Anterior cingulate cortex (tissue), 58 donors: ENCODE data around the gene AMT.

Experiments used
- DNase-seq, 58 donors: peaks; one replicate each; lab custom pipeline; 2025; lab: John Stamatoyannopoulos, UW

AMT gene

GRCh38 chr3:49422379-49423248, at the start of gene AMT:
Gene AMT, minus strand, starts transcription at chr3:49422473. Its CDS starts 23 bp downstream, at chr3:49422450.
- DNase-seq: peak in 28 of 58 donors; percentile 4 to 51 (median 14)

DNA sequence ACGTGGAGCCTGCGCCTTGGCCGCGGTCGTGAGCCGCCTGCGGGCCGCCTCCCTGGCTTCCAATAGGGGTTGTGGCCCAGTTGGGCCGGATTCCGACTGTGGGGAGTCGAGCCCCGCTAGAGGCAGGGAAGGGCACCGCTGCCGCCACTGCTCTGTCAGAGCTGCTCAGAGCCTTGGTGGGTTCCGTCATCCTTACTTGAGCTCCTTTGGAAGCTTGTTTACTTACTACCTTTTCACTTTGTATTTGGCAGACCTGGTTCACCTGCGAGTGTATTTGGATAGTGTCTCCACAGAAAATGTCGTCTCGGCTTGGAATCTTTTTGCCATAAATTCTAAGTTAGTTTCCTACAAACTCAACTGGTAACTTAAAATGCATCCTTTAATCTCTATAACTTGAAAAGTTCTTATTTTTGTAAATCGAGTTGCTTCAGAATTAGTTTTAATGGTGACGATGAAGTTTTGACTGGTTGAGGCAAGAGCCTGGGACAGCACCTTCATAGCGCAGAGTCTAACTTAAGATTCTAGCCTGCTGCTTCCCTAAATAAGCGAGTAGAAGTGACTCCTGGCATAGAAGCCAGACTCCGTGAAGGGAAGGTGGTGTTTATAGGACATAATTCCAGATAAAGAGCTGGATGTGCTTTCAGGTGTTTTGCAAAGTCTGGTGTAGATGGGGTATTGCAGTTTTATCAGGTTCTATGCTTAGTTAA, 48.6 kb upstream of the AMT start:
- peak in 3 of 58 donors; percentile 42 to 70 (median 54) for DNase-seq

DNA sequence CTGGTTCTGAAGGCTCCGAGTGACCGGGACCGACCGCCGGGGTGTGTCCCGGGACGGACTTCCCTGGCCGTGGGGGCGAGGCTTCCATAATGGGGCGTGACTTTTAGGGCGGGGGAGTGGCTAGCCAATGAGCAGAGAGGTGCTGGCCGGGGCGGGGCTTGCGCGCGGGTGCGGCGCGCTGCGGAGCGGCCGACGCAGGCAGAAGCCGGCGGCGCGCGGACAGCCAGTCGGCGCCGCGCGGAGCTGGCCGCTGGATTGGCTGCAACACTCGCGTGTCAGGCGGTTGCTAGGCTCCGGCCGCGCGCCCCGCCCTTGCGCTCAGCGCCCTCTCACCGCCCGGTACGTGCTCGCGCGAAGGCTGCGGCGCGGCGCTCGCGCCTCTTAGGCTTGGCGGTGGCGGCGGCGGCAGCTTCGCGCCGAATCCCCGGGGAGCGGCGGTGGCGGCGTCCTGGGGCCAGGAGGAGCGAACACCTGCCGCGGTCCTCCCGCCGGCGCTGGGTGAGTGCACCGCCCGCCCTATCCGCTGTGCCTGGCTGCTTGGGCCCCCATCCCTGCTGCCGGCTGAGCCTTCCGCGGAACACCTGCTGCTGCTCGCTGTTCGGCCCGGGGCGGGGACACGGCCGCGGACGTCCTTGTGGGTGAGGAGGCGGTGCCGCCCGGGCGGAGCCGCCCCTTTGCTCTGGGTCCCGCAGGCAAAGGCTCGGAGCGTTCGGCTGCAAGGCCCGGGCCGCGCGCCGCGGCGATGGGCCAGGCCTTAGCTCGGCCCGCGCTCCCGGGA, 47.9 kb upstream of the AMT start, which contains the start of gene DAG1:
Gene DAG1, plus strand, starts transcription at position 332 of the 778 bp plus-strand sequence. CDS start 40,268 bp downstream, outside the sequence.
- peak; percentile 64 to 98 (median 95) for DNase-seq

- DNase-seq: peak in 42 of 58 donors; percentile 13 to 83 (median 54)
Measured at GRCh38 chr3:49469037-49469935, 47.0 kb upstream of the AMT start.

GRCh38 chr3:49466085-49466484, 43.8 kb upstream of the AMT start:
- no peak for DNase-seq

GRCh38 chr3:49465270-49466034, 43.2 kb upstream of the AMT start:
- DNase-seq: peak in 17 of 58 donors; percentile 1 to 47 (median 22)

- DNase-seq: no peak
Measured at GRCh38 chr3:49462222-49462621, 39.9 kb upstream of the AMT start.

DNA sequence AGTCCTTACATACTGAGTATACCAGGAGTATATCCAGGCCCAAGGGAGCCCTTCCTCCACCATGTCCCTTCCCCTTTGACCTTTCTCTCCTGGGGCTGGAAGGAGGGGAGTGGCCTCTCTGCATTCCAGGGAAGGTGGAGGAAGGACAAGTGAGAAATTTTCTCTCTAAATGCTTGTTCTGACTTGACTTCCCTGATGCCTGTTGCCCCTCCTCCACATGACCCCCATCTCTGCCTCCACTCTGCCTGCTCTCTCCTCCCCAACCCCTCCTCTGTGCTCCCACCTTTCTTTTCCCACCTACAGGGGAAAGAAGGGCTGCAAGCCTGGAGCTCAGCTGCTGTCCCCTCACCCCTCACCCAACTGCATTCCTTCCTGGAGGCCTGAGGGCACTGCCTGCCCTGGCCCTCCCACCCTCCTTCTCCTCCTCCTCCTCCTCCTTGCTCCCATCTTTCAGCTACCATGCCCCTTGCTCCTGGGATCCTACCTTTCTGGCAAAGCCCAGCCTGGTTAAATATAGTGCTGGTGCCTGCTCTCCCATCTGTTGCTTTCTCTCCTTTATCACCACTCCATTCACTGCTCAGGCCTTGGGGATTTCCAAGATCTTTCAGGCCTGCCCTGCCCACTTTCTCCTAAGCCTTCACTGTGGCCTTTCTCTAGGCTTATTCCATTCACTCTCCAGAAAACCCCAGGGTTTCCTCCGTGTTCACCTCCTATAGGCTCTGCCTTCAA, 39.3 kb upstream of the AMT start:
- DNase-seq: no peak

GRCh38 chr3:49460956-49461355, 38.7 kb upstream of the AMT start:
- DNase-seq: no peak

DNA sequence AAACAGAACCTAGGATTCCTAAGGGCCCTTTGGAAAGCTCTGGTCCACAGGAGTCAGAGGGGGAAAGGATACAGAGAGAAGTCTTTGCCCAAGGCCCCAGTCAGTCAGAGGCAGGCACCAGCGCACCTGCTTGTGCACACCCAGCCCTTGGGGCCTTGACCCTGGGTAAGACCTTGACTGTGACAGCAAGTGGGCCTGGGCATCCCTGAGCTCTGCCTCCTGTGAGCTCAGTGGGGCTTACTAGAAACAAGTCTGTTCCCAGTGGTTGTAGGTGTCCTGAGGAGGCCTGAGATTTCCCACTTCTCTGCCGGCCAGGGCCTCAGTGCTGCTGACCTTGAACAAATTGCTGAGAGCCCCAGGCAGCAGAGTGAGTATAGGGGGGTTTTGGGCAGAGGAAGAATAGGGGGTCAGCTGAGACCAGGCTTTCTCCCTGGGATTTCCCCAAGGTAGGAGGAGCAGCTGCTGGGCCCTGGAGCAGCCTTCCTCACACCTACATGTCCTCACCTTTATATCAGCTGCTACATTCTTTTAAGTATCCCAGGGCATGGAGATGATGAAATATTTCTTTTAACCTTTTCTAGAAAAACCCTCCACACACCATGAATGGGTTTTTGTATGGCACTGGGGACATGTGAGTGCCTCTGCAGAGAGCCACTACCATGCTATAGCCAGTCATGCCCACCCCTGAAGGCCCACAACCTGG, 38.1 kb upstream of the AMT start:
- DNase-seq: no peak

- DNase-seq: no peak
Measured at GRCh38 chr3:49456466-49456865, 34.2 kb upstream of the AMT start.

DNA sequence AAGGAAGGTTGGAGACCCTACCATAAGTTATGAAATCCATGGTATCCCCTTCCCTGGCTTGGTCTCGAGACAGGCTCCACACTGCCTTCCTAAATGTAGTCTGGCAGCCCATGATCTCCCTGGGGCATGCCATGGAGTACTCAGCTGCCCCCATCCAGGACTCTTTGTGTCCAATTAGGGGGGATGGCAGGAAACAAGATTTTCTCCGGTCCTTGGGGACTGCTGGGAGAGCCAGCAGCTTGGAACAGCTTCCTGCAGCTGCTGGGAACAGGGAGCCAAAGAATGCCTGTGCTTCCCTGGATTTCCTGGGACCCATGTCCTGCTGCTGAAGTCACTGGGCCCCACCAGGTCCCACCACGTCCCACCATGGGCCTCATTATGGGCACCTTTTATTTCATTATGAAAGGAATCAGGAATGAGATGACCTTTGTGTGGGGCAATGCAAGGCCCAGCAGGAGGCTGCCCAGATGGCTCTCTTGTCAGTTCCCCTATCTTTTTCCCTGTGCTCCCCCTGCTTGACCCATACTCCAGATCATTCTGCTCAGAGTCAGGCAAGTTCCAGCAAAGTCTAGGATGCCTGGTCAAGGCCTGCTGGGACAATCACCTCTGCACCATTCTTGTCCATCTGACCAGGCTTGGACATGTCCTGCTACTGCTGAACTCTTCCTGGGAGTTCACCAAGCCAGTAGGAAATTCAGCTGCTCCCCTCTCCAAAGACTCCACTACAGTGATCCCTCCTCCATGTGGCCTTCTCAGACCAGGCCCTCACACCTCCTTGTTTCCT, 32.8 kb upstream of the AMT start:
- no peak for DNase-seq

GRCh38 chr3:49454458-49454857, 32.2 kb upstream of the AMT start:
- DNase-seq: no peak

DNA sequence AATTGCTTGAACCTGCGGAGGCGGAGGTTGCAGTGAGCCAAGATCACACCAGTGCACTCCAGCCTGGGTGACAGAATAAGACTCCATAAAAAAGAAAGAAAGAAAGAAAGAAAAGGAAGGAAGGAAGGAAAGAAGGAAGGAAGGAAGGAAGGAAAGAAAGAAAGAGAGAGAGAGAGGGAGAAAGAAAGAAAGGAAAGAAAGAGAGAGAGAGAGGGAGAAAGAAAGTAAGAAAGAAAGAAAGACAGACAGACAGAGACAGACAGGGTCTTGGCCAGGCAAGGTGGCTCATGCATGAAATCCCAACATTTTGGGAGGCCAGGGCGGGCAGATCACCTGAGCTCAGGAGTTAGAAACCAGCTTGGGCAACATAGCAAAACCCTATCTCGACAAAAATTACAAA, 31.3 kb upstream of the AMT start:
- DNase-seq: no peak

- DNase-seq: no peak
Measured at GRCh38 chr3:49445391-49445790, 23.1 kb upstream of the AMT start.

- DNase-seq: no peak
Measured at GRCh38 chr3:49434731-49435130, 12.5 kb upstream of the AMT start.

GRCh38 chr3:49428752-49429080, 6.4 kb upstream of the AMT start:
- peak in 1 of 58 donors; percentile 53 for DNase-seq
